Astrocyte (in vitro differentiated cells and primary cell): ENCODE results near the gene RNPEP. TPM values are rescaled to one million over a fixed set of nuclear protein-coding genes. Genes with fewer than 3 reads are reported as not detected.

Experiments used
- DNase-seq: peaks from one replicate; pipeline ENCODE4 v3.0.0-alpha.2; 2010; ENCODE audit warnings: low read depth
- FAIRE-seq: peaks from 2 replicates; lab custom pipeline; 2011; peaks lifted over from hg19 to GRCh38; lab: Jason Lieb, UNC
- H2AFZ ChIP-seq: 2 replicates; pipeline ENCODE4 v1.6.0; 2012; ENCODE audit warnings: low read depth, low read length, inconsistent platforms
- H3K27ac ChIP-seq: 2 replicates; pipeline ENCODE4 v1.5.1; 2011; ENCODE audit warnings: low read depth, low read length, inconsistent platforms
- H3K27me3 ChIP-seq: 2 replicates; pipeline ENCODE4 v1.6.0; 2011; ENCODE audit warnings: low read length, inconsistent platforms; ENCODE audit not compliant: insufficient read depth
- H3K36me3 ChIP-seq: 2 replicates; pipeline ENCODE4 v1.5.1; 2011; ENCODE audit warnings: low read length, inconsistent platforms; ENCODE audit not compliant: insufficient read depth
- H3K4me1 ChIP-seq: 2 replicates; pipeline ENCODE4 v1.5.1; 2011; ENCODE audit warnings: low read length, inconsistent platforms; ENCODE audit not compliant: insufficient read depth
- H3K4me2 ChIP-seq: 2 replicates; pipeline ENCODE4 v1.6.0; 2012; ENCODE audit warnings: low read length, inconsistent platforms
- H3K4me3 ChIP-seq: 2 replicates; pipeline ENCODE4 v1.5.1; 2011; ENCODE audit warnings: low read depth, mild to moderate bottlenecking, low read length, inconsistent platforms; ENCODE audit not compliant: insufficient read depth
- H3K79me2 ChIP-seq: 2 replicates; pipeline ENCODE4 v1.6.0; 2012; ENCODE audit warnings: mild to moderate bottlenecking, low read length, inconsistent platforms; ENCODE audit not compliant: insufficient read depth
- H3K9ac ChIP-seq: 2 replicates; pipeline ENCODE4 v1.6.0; 2012; ENCODE audit warnings: mild to moderate bottlenecking, low read length, inconsistent platforms
- H3K9me3 ChIP-seq: 2 replicates; pipeline ENCODE4 v1.5.1; 2012; ENCODE audit warnings: low read depth, mild to moderate bottlenecking, low read length, inconsistent platforms; ENCODE audit not compliant: insufficient read depth
- H4K20me1 ChIP-seq: 2 replicates; pipeline ENCODE4 v1.6.0; 2012; ENCODE audit warnings: low read length, inconsistent platforms; ENCODE audit not compliant: insufficient read depth
- H3K27ac Mint-ChIP-seq: one replicate; pipeline ENCODE4 v1.8.0; 2021; ENCODE audit warnings: mild to moderate bottlenecking, mixed read lengths; ENCODE audit not compliant: unreplicated experiment
- H3K27me3 Mint-ChIP-seq: one replicate; pipeline ENCODE4 v1.8.0; 2021; ENCODE audit warnings: low read depth, mixed read lengths; ENCODE audit not compliant: unreplicated experiment
- H3K36me3 Mint-ChIP-seq: one replicate; pipeline ENCODE4 v1.8.0; 2021; ENCODE audit warnings: low read depth, mixed read lengths; ENCODE audit not compliant: unreplicated experiment
- H3K4me1 Mint-ChIP-seq: one replicate; pipeline ENCODE4 v1.8.0; 2021; ENCODE audit warnings: low read depth, mixed read lengths; ENCODE audit not compliant: unreplicated experiment
- H3K4me3 Mint-ChIP-seq: one replicate; pipeline ENCODE4 v1.8.0; 2021; ENCODE audit warnings: mild to moderate bottlenecking, moderate library complexity, mixed read lengths; ENCODE audit not compliant: unreplicated experiment
- H3K9me3 Mint-ChIP-seq: one replicate; pipeline ENCODE4 v1.8.0; 2021; ENCODE audit warnings: mild to moderate bottlenecking, mixed read lengths; ENCODE audit not compliant: unreplicated experiment
- CTCF ChIP-seq: IDR thresholded peaks from 2 replicates; pipeline ENCODE4 v1.5.1; 2011; ENCODE audit warnings: low read depth, mild to moderate bottlenecking, inconsistent platforms, low read length, moderate library complexity; ENCODE audit not compliant: insufficient read depth
- EZH2 ChIP-seq: IDR thresholded peaks from 2 replicates; pipeline ENCODE4 v1.6.1; 2012; ENCODE audit warnings: mild to moderate bottlenecking, low read length, inconsistent platforms; ENCODE audit not compliant: insufficient read depth
- total RNA-seq: library from RNA; stranded (reverse); gene quantifications from 2 replicates; pipeline ENCODE4 v1.2.1, GENCODE V29; 2021

Gene RNPEP
- total RNA-seq, 1 donor from 2014 or later: 68.9 TPM

DNA sequence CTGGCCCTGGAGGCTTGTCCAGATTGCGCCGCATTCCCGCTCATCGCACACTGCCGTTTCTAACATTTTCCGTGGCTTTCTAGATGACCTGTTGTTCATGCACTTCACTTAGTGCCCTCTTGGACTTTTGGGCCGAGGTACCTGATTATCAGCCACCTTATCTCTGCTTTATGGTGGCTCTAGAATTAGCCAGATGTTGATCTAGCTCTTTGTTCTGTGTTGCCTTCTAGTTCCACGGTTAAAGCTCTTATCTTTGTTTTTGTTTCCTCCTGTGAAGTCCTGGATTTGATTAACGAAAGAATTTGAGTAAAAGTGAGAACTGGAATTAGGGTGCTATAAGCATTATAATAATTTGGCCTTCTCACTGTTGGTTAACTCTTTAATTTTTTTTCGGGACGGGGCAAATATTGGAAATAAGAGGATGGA lies 945 bp downstream of the RNPEP start:
- Histone ChIP-seq H3K36me3 (no peaks in the 10 kb centered on the region), H3K4me2 (peak overlapping the region; percentile 93), H3K4me1 (no peaks in the 10 kb centered on the region), H3K4me3 (peak overlapping the region; percentile 89), H3K9me3 (no peaks in the 10 kb centered on the region), H3K79me2 (peaks cover 42% of the 10 kb centered on the region), H3K27me3 (no peaks in the 10 kb centered on the region), H3K9ac (peak overlapping the region; percentile 87), H2AFZ (peak overlapping the region; percentile 77), H4K20me1 (peaks cover 26% of the 10 kb centered on the region), H3K27ac (peak overlapping the region; percentile 57)
- Mint-ChIP-seq H3K9me3 (no peaks in the 10 kb centered on the region), H3K4me3 (peak overlapping the region; percentile 97), H3K27ac (peak overlapping the region; percentile 84), H3K36me3 (peaks cover 4% of the 10 kb centered on the region), H3K4me1 (peaks cover 14% of the 10 kb centered on the region), H3K27me3 (peaks cover 2% of the 10 kb centered on the region)
- no peak for FAIRE-seq
- TF ChIP-seq CTCF (no peak), EZH2 (no peak)
- no peak for DNase-seq

DNA sequence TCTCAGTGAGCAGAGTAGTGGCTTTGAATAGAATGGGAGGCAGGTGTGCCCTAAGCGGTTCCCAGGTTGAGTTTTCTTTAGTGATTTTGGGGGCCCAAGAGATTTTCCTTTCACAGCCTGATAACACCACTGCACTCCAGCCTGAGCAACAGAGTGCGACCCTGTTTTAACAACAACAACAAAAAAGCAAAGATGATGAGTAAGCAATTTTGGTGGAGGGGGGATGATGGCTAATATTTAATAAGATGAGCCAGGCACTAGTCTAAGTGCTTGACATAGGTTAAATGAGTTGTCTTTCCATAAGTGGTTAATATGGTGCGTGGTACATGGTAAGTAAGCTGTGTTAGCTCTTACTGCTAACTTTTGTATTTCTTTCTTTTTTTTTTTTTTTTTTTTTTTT lies 2.0 kb downstream of the RNPEP start:
- Mint-ChIP-seq H3K4me1 (peaks cover 14% of the 10 kb centered on the region), H3K27me3 (peaks cover 2% of the 10 kb centered on the region), H3K36me3 (peaks cover 7% of the 10 kb centered on the region), H3K27ac (peak overlapping the region; percentile 53), H3K4me3 (peak overlapping the region; percentile 97), H3K9me3 (no peaks in the 10 kb centered on the region)
- Histone ChIP-seq H3K9me3 (no peaks in the 10 kb centered on the region), H3K4me3 (no peak overlapping the region), H3K27ac (no peak overlapping the region), H3K9ac (no peak overlapping the region), H3K4me1 (no peaks in the 10 kb centered on the region), H4K20me1 (peaks cover 33% of the 10 kb centered on the region), H2AFZ (no peak overlapping the region), H3K36me3 (peaks cover 7% of the 10 kb centered on the region), H3K79me2 (peaks cover 42% of the 10 kb centered on the region), H3K4me2 (peak overlapping the region; percentile 93), H3K27me3 (no peaks in the 10 kb centered on the region)
- FAIRE-seq (no peak), DNase-seq (no peak)
- no peak for TF ChIP-seq EZH2
- no peak for TF ChIP-seq CTCF

DNA sequence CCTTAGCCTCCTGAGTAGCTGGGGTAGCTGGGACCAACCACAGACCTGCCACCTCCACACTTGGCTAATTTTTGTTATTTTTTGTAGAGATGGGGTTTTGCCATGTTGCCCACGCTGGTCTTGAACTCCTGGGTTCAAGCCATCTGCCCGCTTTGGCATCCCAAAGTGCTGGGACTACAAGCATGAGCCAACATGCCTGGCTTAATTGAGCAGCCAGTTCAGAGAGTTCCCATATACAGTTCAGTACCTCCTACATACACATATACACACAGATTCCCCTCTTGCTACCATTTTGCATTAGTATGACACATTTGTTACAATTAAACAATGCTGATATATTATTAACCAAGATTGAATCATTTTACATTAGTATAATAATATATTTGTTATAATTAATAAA lies 2.9 kb downstream of the RNPEP start:
- Histone ChIP-seq H4K20me1 (peaks cover 40% of the 10 kb centered on the region), H3K27ac (no peak overlapping the region), H2AFZ (no peak overlapping the region), H3K9me3 (no peaks in the 10 kb centered on the region), H3K36me3 (peaks cover 15% of the 10 kb centered on the region), H3K79me2 (peaks cover 42% of the 10 kb centered on the region), H3K4me3 (no peak overlapping the region), H3K9ac (no peak overlapping the region), H3K27me3 (no peaks in the 10 kb centered on the region), H3K4me2 (no peak overlapping the region), H3K4me1 (no peaks in the 10 kb centered on the region)
- Mint-ChIP-seq H3K4me3 (peak overlapping the region; percentile 14), H3K9me3 (no peaks in the 10 kb centered on the region), H3K4me1 (peaks cover 14% of the 10 kb centered on the region), H3K27ac (no peak overlapping the region), H3K36me3 (peaks cover 14% of the 10 kb centered on the region), H3K27me3 (peaks cover 2% of the 10 kb centered on the region)
- FAIRE-seq (no peak), DNase-seq (no peak)
- no peak for TF ChIP-seq EZH2
- no peak for TF ChIP-seq CTCF
